Activated CD4-positive, alpha-beta T cell treated with anti-CD3 and anti-CD28 coated beads, Interleukin-2, amount 50 U/mL, for 16 hours (primary cell): Measurements from ENCODE around the gene NCOA3.
"Not testable (repeated sequence)": the region's sequence is repeated elsewhere in the genome, so short reads cannot be mapped to it uniquely, and the experiment has no call there.

ENCODE experiments used
- DNase-seq: peaks from one replicate; pipeline ENCODE4 v3.0.0-alpha.2; 2020

The NCOA3 gene

GRCh38 chr20:47468290-47469050 is 33.2 kb upstream of the NCOA3 start:
- no peak for DNase-seq

- no peak for DNase-seq
These were observed 26.2 kb upstream of the NCOA3 start for GRCh38 chr20:47475419-47476044.

DNA sequence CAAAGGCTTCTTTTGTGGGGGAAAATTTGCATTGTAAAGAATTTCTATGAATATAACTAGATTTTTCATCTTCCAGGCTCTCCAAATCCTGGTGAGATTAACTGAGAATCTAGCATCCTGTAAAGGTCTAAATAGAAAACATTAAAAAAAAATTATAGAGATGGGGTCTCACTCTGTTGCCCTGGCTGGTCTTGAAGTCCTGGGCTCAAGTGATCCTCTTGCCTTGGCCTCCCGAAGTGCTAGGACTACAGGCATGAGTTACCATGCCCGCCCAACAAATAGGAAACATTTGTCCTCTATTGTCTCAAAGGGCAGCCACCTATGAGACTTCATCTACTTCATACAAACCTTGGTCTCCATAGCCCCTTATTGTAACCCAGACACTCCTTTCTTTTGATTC is 25.2 kb upstream of the NCOA3 start:
- DNase-seq = no peak

- DNase-seq = no peak
These were observed 22.6 kb upstream of the NCOA3 start for GRCh38 chr20:47479093-47479492.

DNA sequence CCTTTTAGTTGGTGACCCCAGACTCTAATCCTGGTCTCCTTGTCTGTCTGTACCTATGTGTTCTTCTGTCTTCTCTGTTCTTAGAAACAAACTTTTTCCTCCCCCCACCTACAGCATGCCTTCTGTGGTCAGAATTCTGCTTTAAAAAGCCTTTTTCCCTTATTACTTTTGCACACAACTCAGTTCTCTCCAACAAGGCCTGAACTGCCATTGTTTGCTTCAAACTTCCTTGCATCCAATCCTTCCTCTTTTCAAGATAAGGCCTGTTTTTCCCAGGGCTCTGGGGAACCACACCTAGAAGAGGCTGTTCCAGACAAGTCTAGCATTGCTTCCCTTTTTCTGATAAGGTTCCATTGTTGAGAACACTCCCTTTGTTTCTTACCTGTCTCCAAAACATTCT is 22.2 kb upstream of the NCOA3 start:
- no peak for DNase-seq

- DNase-seq = no peak
These were observed 21.4 kb upstream of the NCOA3 start for GRCh38 chr20:47480239-47480638.

- DNase-seq = no peak
These were observed 21.0 kb upstream of the NCOA3 start for GRCh38 chr20:47480705-47481104.

DNA sequence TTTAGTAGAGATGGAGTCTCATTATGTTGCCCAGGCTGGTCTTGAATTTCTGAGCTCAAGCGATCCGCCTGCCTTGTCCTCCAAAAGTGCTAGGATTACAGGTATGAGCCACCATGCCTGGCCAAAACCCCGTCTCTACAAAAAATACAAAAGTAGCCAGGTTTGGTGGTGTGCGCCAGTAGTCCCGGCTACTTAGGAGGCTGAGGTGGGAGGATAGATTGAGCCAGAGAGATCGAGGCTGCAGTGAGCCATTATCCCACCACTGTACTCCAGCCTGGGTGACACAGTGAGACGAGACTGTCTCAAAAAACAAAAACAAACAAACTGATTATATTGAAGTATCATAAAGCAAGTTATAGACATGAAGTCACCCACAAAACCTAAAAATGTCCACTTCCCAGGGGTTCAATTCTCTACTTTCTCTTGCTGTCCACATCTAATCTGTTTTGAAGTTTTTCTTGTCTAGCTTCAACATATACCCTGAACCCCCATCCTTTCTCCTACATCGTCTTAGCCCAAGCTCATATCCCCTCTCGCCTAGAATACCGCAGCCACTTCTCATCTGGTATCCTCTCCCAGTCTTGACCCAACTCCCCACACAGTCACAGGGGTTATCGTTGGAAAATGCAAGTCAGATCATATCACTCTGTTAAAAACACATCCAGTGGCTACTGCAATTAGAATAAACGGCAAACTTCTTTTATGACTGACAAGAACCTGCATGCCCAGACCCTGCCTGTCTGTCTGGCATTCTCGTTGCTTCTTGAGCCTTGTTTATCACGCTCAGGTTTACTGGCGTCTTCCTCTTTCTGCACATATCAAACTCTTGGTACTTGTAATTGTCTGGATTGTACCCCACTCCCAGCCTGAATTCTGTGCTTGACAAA is 20.1 kb upstream of the NCOA3 start:
- DNase-seq = no peak

DNA sequence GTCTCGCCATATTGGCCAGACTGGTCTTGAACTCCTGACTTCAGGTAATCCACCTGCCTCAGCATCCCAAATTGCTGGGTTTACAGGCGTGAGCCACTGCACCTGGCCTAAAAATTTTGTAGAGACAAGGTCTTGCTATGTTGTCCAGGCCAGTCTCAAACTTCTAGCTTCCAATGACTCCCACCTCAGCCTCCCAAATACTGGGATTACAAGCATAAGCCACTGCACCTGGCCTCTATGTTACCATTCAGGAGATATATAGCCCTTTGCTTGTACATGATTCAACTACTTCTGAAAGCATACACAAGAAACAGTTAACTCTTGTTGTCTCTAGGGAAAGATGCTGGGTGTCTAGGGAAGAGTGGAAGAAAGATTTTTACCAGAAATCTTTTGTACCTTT is 19.0 kb upstream of the NCOA3 start:
- no peak for DNase-seq

- DNase-seq = no peak
These were observed 17.4 kb upstream of the NCOA3 start for GRCh38 chr20:47484303-47484702.

- peak; percentile 98 for DNase-seq
These were observed 14.3 kb upstream of the NCOA3 start for GRCh38 chr20:47487175-47487917.

GRCh38 chr20:47489448-47489872 is 12.2 kb upstream of the NCOA3 start:
- peak; percentile 58 for DNase-seq

- no peak for DNase-seq
These were observed 10.9 kb upstream of the NCOA3 start for GRCh38 chr20:47490795-47491194.

DNA sequence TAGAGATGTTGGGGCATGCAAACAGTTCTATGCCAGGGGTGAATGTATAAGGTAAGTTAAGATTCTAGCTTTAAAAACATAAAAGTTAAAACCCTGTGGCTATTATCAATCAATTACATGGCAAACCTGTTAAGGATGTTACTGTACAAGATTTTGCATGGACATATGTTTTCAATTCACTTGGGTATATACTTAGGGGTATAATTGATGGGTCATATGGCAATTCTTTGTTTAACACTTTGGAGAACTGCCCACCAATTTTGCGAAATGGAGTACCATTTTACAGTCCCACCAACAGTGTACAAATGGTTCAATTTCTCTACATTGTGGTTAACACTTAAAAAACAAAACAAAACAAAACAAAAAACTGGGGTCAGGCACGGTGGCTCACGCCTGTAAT is 9.4 kb upstream of the NCOA3 start:
- DNase-seq = no peak

GRCh38 chr20:47493175-47493962 is 8.3 kb upstream of the NCOA3 start:
- peak; percentile 85 for DNase-seq

- DNase-seq = no peak
These were observed 7.8 kb upstream of the NCOA3 start for GRCh38 chr20:47493963-47494293.

DNA sequence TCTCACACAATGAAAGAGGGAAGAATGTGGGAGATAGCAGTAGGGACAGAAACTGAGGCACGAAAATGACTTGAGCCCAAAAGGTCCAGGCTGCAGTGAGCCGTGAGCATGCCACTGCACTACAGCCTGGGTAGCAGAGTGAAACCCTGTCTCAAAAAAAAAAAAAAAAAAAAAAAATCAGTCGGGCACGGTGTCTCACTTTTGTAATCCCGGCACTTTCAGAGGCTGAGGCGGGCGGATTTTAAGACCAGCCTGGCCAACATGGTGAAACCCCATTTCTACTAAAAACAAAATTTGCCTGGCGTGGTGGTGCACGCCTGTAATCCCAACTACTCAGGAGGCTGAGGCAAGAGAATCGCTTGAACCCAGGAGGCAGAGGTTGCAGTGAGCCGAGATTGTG is 7.1 kb upstream of the NCOA3 start:
- peak; percentile 64 for DNase-seq

- DNase-seq = no peak
These were observed 5.6 kb upstream of the NCOA3 start for GRCh38 chr20:47496118-47496517.

DNA sequence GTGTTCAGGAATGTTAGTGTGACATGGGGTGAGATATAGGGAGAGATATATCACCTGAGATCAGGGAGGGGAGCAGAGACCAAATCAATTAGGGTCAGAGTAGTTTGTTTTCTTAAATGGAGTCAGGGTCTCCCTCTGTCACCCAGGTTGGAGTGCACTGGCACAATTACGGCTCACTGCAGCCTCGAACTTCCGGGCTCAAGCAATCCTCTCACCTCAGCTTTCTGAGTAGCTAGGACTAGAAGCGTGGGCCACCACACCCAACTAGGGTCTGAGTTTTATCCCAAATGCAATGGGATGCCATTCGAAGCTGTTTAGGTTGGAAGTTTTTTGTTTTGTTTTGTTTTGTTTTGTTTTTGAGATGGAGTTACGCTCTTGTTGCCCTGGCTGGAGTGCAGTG is 3.1 kb upstream of the NCOA3 start:
- no peak for DNase-seq

- DNase-seq = no peak
These were observed 2.6 kb upstream of the NCOA3 start for GRCh38 chr20:47499053-47499452.

GRCh38 chr20:47500082-47500481 is 1.6 kb upstream of the NCOA3 start:
- not testable (repeated sequence) for DNase-seq

DNA sequence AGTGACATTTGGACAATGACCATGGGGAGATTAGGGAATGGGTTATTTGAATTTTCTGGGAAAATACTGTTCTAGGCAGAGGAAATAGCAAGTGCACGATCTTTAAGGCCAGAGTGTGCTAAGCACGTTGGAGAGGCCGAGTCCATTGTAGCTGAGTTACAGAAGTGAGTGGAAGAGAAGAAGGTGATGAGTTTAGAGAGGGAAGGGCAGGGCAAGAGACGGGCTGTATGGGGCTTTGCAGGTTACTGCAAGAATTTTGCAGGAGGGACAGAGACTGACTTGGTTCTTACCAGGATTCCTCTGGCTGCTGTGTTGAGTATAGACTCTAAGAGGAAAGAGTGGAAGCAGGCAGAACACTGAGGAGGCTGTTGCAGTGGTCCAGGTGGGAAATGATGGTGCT is 1.1 kb upstream of the NCOA3 start:
- DNase-seq = no peak
